Globus pallidus (tissue), 1 donor: Measurements from ENCODE around the gene SLC6A13.
A peak's percentile ranks its signal among the peaks of the same experiment; 100 is the strongest.

Experiments used
- DNase-seq: peaks from one replicate; pipeline ENCODE4 v3.0.0-alpha.2; 2015; ENCODE audit warnings: low spot score

The SLC6A13 gene

GRCh38 chr12:214003-214741 lies 48.5 kb downstream of the SLC6A13 start, which contains the start of gene SLC6A12:
TSS of gene SLC6A12 (minus strand) at chr12:214157. CDS start at chr12:209986, 4,171 bp downstream.
- no peak for DNase-seq

- no peak for DNase-seq
Observed at GRCh38 chr12:213527-213932, 49.1 kb downstream of the SLC6A13 start.

- DNase-seq, result no peak
Observed at GRCh38 chr12:212715-213526, 49.7 kb downstream of the SLC6A13 start.

- DNase-seq, result no peak
Observed at GRCh38 chr12:212415-212714, 50.3 kb downstream of the SLC6A13 start.

GRCh38 chr12:211639-212414 lies 50.8 kb downstream of the SLC6A13 start:
- no peak for DNase-seq

- DNase-seq, result no peak
Observed at GRCh38 chr12:211142-211465, 51.5 kb downstream of the SLC6A13 start.

GRCh38 chr12:210277-211141 lies 52.1 kb downstream of the SLC6A13 start:
- DNase-seq, result no peak

- DNase-seq, result no peak
Observed at GRCh38 chr12:209851-210250, 52.8 kb downstream of the SLC6A13 start.

- DNase-seq, result no peak
Observed at GRCh38 chr12:209246-209645, 53.4 kb downstream of the SLC6A13 start.

GRCh38 chr12:208813-209212 lies 53.8 kb downstream of the SLC6A13 start:
- DNase-seq, result no peak

GRCh38 chr12:207804-208203 lies 54.8 kb downstream of the SLC6A13 start:
- no peak for DNase-seq

- no peak for DNase-seq
Observed at GRCh38 chr12:206746-207440, 55.7 kb downstream of the SLC6A13 start.

GRCh38 chr12:205026-205425 lies 57.6 kb downstream of the SLC6A13 start:
- no peak for DNase-seq

GRCh38 chr12:204261-204678 lies 58.4 kb downstream of the SLC6A13 start:
- no peak for DNase-seq

- peak; percentile 73 for DNase-seq
Observed at GRCh38 chr12:203462-204260, 59.0 kb downstream of the SLC6A13 start.

GRCh38 chr12:203074-203461 lies 59.6 kb downstream of the SLC6A13 start:
- no peak for DNase-seq

GRCh38 chr12:202081-202731 lies 60.4 kb downstream of the SLC6A13 start:
- no peak for DNase-seq

- DNase-seq, result no peak
Observed at GRCh38 chr12:201361-201760, 61.3 kb downstream of the SLC6A13 start.

- no peak for DNase-seq
Observed at GRCh38 chr12:198705-199104, 63.9 kb downstream of the SLC6A13 start.
